ENCODE measurements around the gene NOS3. TPM values are rescaled to one million over a fixed set of nuclear protein-coding genes. Genes with fewer than 3 reads are reported as not detected.

NOS3 gene
- total and polyA plus RNA-seq, 2 of the 13 experiments (the other 11 are each of a cell fraction or from before 2014, with no cell fraction given): 3.7 to 7.5 TPM

DNA sequence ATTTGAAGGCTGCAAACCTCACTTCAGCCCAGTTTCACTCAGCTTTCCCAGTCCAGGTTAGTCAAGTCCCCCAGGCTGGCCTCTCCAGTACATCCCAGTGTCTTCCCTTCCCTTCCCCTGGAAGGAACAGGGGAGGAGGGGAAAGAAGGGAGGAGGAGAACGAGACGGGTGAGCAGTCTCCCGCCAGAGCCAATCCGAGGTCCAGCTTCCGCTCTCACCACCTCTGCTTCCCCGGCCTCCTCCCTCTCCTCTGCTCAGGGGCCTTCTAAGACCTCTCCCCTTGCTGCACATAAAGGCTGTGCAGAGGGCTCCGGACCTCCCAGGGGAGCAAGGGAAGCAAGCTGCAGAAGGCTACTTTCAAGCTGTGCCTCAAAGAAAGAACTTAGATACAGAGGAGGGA, 29.4 kb downstream of the NOS3 start:
- peak; percentile 8; the same call in 1 of the 3 replicates for ATAC-seq
- Histone ChIP-seq H3K4me2 (ENCODE audit: low read depth, low read length) (no peak overlapping the region; the same call in 1 of the 2 replicates), H3K27ac (ENCODE audit: extremely low read length, insufficient read depth, low read length) (no peak overlapping the region), H3K4me1 (ENCODE audit: insufficient read depth, low read length) (peaks cover 53% of the 10 kb centered on the region), H2AFZ (ENCODE audit: low read length) (no peak overlapping the region), H3K36me3 (replicated peaks in 1 of 2; ENCODE audit: control insufficient read depth in 1 of 2, insufficient read depth in 2 of 2, low read length in 2 of 2) (no peaks in the 10 kb centered on the region), H4K20me1 (ENCODE audit: insufficient read depth, low read length) (no peaks in the 10 kb centered on the region), H3K9me3 (ENCODE audit: low read length) (no peaks in the 10 kb centered on the region), H3K9ac (ENCODE audit: insufficient read depth, low read depth, low read length) (no peak overlapping the region), H3K27me3 (ENCODE audit: control insufficient read depth in 1 of 2, insufficient read depth in 2 of 2, low read length in 2 of 2) (peaks cover 14 to 64% of the 10 kb centered on the region in 2 experiments), H3K79me2 (ENCODE audit: insufficient read depth, low read length) (no peaks in the 10 kb centered on the region), H3K4me3 (replicated peaks in 1 of 3; ENCODE audit: insufficient read depth in 1 of 3, low read depth in 2 of 3, low read length in 3 of 3) (no peak overlapping the region)
- 0 out of 2 replicates have a peak, but pooled peaks have one; percentile 16 for TF ChIP-seq UBTF (CRISPR knock-in tag; IDR thresholded peaks at IDR 0.05)
- no peak for TF ChIP-seq RBAK (CRISPR knock-in tag; IDR thresholded peaks at IDR 0.05)
- CTCF ChIA-PET (ENCODE audit: low intra/inter-chr PET ratio, low total read pairs): no interaction called here
- POLR2A ChIA-PET: interaction anchor here (1.3 to 1.4 kb wide), 2 partner anchors 8 to 11 kb away, joined by 4 to 6 read pairs; partner anchors contain the start of gene ABCB8
- FAIRE-seq: no peak
- no TSS peak for BruUV-seq (replicated peaks)
- 19% methylated on average over 7 of the region's 7 CpGs for WGBS (ENCODE audit: low lambda C conversion rate)
- in situ Hi-C loops (cut with HindIII; ENCODE audit: extremely low pct_ligation_motif_present, low pct_unique_long_range_greater_than_20kb): no loop called here
- intact Hi-C loops (cut with micrococcal nuclease; ENCODE audit: unreplicated experiment): loop anchor here (10.0 kb wide), 1 partner anchor 1405 kb away; no protein-coding TSS in a partner anchor
- no peak for DNase-seq (ENCODE audit: low spot score)

GRCh38 chr7:151023232-151023631, 32.4 kb downstream of the NOS3 start:
- Histone ChIP-seq H3K27ac (ENCODE audit: extremely low read length, insufficient read depth, low read length) (no peak overlapping the region), H3K36me3 (replicated peaks in 1 of 2; ENCODE audit: control insufficient read depth in 1 of 2, insufficient read depth in 2 of 2, low read length in 2 of 2) (no peaks in the 10 kb centered on the region), H3K4me1 (ENCODE audit: insufficient read depth, low read length) (peaks cover 44% of the 10 kb centered on the region), H3K4me2 (ENCODE audit: low read depth, low read length) (no peak overlapping the region), H3K9ac (ENCODE audit: insufficient read depth, low read depth, low read length) (no peak overlapping the region), H3K4me3 (replicated peaks in 1 of 3; ENCODE audit: insufficient read depth in 1 of 3, low read depth in 2 of 3, low read length in 3 of 3) (no peak overlapping the region), H3K79me2 (ENCODE audit: insufficient read depth, low read length) (no peaks in the 10 kb centered on the region), H4K20me1 (ENCODE audit: insufficient read depth, low read length) (no peaks in the 10 kb centered on the region), H3K9me3 (ENCODE audit: low read length) (no peaks in the 10 kb centered on the region), H3K27me3 (ENCODE audit: control insufficient read depth in 1 of 2, insufficient read depth in 2 of 2, low read length in 2 of 2) (peaks cover 19 to 71% of the 10 kb centered on the region in 2 experiments), H2AFZ (ENCODE audit: low read length) (no peak overlapping the region)
- CTCF ChIA-PET (ENCODE audit: low intra/inter-chr PET ratio, low total read pairs): no interaction called here
- ATAC-seq (no peak), FAIRE-seq (no peak), DNase-seq (ENCODE audit: low spot score) (no peak)
- POLR2A ChIA-PET: no interaction called here
- in situ Hi-C loops (cut with HindIII; ENCODE audit: extremely low pct_ligation_motif_present, low pct_unique_long_range_greater_than_20kb): no loop called here
- TF ChIP-seq ZBTB7A (CRISPR knock-in tag; IDR thresholded peaks at IDR 0.05) (0 out of 2 replicates have a peak, but pooled peaks have one; percentile 4), RFXAP (CRISPR knock-in tag; IDR thresholded peaks at IDR 0.05; ENCODE audit: borderline replicate concordance) (no peak)
- intact Hi-C loops (cut with micrococcal nuclease; ENCODE audit: unreplicated experiment): loop anchor here (10.0 kb wide), 1 partner anchor 1408 kb away; no protein-coding TSS in a partner anchor
- 32% methylated on average over 5 of the region's 10 CpGs for WGBS (ENCODE audit: low lambda C conversion rate)
- no TSS peak for BruUV-seq (replicated peaks)
